ENCODE data around the gene MPPED2.

DNA sequence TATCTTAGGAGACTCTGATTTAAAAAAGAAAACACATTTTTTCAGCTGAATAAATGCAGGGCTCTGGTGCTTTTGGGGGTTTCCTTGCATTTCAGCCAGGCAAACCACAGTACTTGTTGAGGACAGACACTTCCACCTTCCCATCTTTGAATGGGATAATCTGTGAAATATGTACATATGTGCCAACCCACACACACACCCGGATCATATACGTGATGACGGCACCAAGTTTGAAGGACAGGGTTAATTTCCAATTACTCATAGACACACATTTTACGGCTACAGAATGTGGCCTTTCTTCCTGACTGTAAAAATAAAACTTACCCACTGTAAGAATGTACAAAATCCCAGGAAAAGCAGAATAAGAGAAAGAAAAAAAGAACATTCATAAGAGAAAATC, 104.4 kb downstream of the MPPED2 start:
- TF ChIP-seq POLR2A (IDR thresholded peaks at IDR 0.05): no peak
- TF ChIP-seq, protein P1, sequence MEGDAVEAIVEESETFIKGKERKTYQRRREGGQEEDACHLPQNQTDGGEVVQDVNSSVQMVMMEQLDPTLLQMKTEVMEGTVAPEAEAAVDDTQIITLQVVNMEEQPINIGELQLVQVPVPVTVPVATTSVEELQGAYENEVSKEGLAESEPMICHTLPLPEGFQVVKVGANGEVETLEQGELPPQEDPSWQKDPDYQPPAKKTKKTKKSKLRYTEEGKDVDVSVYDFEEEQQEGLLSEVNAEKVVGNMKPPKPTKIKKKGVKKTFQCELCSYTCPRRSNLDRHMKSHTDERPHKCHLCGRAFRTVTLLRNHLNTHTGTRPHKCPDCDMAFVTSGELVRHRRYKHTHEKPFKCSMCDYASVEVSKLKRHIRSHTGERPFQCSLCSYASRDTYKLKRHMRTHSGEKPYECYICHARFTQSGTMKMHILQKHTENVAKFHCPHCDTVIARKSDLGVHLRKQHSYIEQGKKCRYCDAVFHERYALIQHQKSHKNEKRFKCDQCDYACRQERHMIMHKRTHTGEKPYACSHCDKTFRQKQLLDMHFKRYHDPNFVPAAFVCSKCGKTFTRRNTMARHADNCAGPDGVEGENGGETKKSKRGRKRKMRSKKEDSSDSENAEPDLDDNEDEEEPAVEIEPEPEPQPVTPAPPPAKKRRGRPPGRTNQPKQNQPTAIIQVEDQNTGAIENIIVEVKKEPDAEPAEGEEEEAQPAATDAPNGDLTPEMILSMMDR (IDR thresholded peaks at IDR 0.05): no peak
